Endometrium (tissue), 2 donors: ENCODE data around the gene TMEM53.
"Not testable (repeated sequence)": the region's sequence is repeated elsewhere in the genome, so short reads cannot be mapped to it uniquely, and the experiment has no call there.

ENCODE experiments used
- FAIRE-seq: peaks from 2 replicates; lab custom pipeline; 2012; peaks lifted over from hg19 to GRCh38; lab: Jason Lieb, UNC
- donor health status: control.
- donor health status: control.

TMEM53 gene

DNA sequence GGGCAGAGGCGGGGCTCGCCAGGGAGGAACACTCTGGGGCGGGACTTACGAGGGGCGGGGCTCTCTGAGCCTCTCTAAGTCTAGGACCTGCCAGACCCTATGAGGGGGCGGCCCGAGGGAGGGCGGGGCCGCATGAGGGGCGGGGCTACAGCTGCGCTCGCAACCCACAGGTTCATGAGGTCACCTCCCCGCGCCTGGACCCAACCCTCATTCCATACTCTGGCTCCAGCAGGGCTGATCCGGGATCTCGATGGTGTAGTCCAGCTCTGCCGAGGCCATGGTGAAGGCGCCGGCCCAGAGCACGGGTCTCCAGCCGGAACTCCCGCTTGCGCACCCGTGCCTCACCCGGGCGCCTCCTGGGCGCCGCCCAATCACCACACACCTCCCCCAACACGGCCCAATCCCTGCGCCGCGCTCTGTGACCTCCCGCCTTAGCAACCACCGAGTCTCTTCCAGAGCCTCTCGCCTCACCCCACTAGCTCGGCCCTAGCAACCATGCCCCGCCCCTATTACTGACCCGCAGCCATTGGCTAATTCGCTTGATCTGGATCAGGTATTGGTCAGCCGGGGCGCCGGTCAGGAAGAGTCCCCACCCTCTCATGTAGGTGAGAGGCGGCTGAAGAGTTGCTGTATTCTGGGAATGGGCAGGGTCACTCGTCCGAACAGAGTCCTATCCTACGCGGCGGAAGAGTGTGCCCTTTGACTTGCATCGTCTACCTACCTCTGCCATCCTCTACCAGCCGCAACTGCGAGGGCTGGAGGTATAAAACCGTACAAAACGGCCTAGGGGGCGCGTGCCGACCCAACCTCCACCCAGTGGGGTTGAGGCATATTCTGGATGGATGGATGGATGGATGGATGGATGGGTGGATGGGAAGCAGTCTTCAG lies at the start of gene TMEM53, which contains the start of gene ARMH1:
TMEM53 (minus strand) TSS at position 369 of the 888 bp plus-strand sequence; CDS start at position 279, 90 bp downstream.
ARMH1 (plus strand) TSS at position 602 of the 888 bp plus-strand sequence. CDS start 14,984 bp downstream, outside the sequence.
- peak; percentile 95 for FAIRE-seq

DNA sequence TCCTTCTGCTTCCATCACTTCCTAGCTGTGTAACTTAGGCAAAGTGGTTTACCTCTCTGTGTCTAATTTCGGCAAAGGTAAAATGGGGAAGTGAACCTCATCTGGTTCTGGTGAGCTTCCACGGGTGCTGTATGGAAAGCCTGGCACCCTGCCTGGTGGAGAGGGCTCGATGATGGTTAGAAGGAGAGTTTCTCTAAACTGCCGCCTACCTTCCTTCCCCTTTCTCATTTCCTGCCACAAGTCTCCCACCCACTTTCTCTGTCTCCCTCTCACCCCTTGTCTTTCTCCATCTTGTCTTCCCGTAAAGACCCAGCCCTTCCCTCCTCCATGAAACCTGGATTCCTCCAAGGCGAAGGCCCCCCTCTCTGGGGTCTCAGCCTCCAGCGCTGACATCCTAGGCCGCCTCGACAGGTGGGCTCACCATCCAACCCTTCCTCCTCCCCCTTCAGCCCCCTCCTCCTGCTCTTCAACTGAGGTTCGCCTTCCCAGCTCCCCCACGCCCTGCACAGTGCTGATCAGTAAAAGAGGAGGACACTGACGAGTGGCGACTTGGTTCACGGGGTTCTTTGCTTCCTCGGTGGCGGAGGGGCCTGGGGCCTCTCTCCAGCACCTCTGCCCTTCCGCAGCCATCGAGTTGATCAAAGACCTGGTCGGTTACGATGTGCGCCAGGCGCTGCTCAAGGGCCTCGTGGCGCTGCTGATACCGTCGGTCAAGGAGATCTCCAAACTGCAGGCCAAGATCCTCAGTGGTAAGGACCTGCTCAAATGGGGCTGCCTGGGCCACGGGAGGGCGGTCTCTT lies 49.4 kb upstream of the TMEM53 start:
- FAIRE-seq, result no peak

DNA sequence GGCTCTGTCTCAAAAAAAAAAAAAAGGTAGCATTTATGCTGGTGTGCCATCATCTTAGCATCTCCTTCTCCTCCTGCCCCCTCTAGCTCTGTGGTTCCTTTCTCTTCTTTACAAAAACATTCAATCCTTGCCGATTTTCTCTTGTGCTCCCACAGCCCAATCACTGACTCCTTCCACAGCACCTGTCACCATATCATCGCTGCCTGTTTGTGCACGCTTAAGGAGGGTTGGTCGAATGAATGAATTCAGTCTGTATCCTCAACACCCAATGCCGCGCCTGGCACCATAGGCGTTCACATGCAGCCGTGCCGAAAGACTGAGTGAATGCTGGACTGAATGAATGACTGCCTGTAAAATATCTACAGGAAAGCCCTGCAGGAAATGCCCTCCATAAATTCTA lies 48.8 kb upstream of the TMEM53 start:
- no peak for FAIRE-seq

DNA sequence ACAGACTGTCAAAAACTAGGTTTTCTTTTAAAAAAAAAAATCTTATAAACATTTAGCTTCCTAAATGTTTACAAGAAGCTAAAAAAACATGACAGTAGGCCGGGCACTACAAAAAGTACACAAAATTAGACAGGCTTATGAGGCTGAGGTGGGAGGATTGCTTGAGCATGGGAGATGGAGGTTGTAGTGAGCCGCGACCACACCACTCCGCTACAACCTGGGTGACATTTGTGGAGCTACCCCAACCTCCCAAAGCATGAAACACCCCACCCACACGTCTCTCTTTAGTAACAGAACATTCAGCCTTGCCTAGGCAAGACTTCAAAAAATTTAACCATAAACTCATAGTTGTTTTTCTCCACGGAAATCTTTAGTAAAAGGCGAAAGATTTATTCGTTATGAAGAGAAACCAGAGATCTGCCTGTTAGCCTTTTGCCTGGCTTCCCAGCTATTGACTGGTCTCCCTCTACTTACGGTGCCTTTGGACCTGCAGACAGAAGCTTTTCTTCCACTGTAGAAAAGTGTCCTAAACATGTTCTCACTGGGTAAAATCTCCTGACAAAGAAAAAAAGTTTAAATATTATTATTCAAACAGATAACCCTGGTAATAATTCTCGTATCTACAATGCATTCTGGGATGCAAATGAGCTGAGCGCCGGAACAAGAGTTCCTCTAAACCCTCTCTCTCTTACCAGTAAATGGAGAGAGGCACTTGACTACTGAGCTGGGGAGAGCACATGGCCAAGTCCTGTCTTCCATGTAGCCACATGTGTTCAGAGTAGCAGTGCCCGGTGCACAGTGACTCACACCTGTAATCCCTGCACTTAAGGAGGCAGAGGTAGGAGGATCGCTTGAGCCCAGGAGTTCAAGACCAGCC lies 47.4 kb upstream of the TMEM53 start:
- FAIRE-seq, result peak; percentile 74

DNA sequence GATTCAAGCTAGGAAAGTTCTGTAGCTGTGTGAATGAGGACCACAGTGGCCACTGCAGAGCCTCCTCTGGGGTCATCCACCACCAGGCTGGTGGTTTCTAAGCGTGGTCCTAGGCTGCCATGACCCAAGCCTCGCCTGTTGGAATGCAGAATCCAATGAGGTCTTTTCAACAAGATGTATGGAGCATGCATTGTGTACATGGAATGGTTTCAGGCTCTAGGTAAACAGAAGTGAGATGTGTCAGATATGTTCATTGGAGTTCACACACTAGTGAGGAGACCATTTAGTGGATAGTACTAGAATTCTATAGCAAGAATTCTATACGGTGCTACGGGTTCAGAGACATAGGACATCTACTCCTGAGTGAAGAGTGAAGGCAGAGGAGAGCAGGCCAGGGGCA lies 46.0 kb upstream of the TMEM53 start:
- no peak for FAIRE-seq

DNA sequence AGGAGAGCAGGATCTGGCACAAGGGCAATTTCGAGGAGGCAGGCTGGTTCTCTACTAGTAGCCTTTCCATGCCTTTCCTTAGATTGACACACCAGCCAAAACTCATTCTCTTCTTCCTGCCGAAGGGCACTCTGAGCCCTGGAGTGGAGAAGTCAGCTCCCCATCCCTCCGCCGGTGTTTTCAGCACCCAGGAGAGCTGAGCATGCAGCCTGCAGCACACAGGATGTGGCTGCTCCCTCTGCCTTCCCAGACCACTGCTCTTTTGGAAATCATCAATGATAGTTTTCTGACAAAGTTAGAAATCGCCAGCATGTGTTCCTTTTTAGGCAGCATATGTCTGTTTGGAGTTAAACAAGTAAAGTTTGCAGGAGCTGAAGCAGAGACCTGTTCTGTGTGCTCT lies 45.0 kb upstream of the TMEM53 start:
- FAIRE-seq, result no peak

DNA sequence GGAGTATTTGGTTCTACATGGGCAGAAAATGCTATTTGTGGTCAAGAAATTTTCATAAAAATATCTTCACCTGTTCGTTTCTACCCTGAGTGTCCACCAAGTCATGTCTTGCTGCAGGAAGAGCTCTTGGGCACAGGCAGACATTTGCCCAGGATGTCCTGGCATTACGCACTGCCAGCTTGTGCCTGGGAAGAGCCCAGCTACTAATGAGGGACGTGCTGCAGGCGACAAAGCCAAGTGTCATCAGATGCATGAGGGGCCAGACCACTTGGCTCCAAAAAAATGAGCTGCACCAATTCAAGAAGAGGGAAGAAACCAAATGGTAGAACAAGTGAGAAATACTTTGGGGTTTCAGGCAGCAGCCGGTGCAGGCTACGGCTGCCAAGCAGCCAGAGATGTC lies 43.8 kb upstream of the TMEM53 start:
- no peak for FAIRE-seq

DNA sequence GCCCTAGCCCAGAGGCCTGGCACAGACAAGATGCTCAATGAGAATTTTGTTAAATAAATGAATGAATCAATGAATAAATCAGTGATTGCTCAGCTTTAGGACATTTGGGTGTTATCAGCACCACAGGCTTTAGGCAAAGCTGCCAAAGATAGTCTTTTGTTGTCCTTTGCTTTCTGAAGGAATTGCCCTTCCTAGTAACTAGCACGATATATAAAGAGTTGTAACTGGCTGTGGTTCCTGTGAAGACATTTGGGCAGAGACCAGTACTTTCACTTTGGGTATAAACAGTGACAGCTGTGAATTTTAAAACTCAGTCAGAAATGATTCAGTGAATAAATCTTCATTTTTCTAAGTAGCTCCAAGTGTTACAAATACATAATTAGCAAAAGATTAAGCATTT lies 43.4 kb upstream of the TMEM53 start:
- FAIRE-seq, result no peak

DNA sequence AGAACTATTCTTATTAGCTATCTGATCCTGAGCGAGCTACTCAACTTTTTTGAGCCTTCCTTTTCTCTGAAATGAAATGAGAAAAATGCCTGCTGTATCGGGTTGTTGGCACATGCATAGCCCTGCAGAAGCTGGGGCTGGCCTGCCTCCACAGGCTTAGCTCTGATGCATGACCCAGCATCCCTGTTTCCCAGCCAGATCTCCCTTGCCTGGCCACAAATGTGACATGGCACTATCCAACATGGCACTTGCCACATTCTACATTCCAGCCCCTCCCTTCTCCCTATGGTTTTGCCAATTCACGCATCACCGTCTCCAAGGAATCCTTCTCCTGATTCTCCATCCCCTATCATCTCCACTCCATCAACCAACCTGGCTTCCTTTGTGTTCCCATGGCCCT lies 42.9 kb upstream of the TMEM53 start:
- FAIRE-seq, result no peak

DNA sequence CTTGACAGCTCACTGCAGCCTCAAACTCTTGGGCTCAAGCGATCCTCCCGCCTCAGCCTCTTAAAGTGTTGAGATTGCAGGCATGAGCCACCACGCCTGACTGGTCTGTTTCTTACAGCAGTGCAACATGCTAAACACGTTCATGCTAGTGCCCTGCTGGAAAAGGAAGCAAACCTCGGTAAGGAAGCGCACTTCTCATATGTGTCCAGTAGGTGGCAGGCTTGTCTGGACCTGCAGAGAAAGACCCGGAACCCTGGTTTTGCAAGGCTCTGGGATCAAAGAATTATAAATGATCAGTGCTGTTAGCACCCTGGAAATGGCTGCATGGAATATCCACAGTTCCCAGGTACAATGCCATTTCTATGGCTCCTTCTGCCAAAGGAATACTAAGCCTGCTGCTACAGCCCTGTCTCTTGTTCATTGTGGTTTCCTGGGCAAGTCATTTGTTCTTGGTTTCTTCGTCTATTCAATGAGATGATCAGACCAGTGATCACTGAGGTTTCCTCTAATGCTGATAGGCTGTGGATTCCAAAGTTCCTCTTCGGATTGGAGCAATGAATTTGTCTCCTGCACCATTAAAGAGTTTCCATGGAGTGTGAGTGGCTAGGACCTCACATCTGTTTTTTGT lies 40.8 kb upstream of the TMEM53 start:
- no peak for FAIRE-seq

DNA sequence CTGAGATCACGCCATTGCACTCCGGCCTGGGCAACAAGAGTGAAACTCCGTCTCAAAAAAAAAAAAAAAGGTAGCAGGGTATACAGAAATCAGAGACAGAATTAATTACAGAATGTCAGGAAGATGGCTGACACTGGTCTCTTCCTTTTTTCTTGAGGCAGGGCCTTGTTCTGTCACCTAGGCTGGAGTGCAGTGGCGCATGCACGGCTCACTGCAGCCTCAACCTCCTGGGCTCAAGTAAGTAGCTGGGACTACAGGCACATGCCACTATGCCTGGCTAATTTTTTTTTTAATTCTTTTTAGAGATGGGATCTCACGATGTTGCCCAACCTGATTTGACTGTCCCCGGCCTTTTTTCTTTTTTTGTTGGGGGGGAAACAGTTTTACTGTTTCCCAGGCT lies 40.3 kb upstream of the TMEM53 start:
- no peak for FAIRE-seq

DNA sequence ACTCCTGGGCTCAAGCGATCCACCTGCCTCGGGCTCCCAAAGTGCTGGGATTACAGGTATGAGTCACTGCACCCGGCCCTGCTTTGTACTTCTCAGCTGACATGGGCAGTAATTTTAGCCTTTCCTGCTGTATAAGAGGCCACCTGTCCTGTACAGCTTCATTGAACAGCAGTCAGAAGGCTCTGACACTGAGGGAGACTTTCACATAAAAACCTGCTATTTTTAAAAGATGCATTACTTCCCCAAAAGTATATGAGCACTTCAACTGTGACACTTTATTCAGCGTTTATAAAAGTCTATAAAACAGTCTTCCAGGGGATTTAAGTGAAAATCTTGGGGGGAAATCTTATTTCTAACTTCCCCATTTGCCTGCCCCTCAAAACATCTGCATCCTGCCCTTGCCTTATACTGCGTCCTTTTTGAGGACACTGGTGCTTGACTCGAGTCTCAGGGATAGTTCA lies 39.1 kb upstream of the TMEM53 start:
- FAIRE-seq, result no peak

DNA sequence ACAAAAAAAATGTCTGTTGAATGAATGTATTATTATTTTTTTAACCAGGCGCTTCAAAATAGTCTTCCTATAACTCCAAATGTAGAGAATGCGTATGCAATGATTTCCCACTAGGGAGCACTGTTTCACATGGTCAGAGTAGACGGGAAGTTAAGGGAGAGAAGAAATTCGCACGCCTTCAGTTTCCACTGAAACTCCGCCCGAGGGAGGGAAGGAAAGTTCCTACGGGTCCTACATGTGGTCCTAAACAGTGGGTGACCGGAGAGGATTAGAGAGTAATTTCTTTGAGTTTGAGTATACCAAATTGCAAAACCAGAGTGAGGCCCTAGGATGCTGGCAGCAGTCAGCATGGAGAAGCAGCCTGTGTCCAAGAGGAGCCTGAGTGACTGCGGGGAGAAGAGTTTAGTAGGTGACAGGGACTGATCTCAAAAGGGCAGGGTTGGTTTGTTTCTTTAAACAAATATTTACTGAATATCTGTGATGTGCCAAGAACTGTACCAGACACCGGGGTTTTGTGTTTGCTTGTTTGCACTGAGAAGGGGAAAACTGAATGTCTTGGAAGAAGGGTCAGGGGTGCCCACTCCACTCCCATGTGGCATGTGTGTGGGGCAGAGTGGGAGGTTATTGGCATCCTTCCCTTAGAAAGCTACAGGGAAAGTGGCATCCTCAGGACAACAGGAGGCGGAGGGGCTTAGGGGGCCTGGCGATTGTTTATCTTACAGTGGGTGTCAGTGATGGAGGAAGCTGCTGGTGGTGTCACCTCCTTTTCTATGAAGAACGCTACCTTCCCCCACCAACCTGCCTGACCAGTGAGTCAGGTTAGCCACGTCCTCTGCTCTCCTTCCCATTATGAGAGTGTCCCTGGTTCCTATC lies 33.9 kb upstream of the TMEM53 start:
- peak; percentile 79 for FAIRE-seq

DNA sequence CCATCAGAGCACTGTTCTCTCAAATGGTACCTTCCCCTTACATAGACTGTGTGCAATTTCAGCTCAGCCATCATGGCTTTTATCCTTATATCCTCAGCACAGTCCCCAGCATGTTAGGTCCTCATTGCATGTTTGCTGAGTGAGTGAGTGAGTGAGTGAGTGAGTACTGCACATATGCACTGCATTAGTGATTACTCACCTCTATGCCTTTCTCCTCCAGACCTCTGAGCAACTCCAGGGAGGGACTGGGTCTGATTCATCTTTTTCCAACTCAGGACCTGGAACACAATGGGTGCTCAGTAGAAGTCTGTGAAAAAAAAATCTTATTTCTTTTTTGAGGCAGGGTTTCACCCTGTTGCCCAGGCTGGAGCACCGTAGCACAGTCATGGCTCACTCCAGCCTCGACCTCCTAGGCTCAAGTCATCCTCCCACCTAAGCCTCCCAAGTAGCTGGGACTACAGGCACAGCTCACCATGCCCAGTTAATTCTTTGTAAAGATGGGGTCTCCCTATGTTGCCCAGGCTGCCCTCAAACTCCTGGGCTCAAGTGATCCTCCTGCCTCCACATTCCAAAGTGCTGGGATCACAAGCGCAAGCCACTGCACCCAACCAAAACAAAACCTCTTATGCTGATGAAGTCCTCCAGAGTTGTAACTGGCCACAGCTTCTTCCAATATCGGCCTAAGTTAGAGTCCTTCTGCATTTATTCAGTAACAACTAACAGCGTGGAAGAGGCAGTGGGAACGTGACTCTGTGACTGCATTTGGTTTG lies 33.0 kb upstream of the TMEM53 start:
- FAIRE-seq, result no peak

DNA sequence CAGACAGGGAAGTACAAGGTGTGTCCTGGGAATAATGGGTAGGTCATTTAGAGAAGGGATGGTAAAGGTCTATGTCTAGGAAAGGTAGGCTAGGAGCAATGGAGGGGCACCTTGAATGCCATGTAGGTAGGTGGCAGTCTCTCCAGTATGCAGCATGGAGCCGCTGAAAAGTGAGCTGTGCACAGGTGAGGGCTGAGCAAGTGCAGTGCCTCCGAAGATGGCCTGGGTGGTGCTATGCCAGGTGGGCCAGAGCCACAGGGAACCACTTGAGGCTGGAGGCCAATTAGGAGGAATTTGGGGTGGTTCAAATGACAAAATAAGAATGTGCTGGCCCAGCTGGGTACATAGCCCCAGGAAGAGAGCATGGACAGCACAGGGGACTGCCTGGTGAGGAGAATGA lies 31.7 kb upstream of the TMEM53 start:
- FAIRE-seq, result no peak

DNA sequence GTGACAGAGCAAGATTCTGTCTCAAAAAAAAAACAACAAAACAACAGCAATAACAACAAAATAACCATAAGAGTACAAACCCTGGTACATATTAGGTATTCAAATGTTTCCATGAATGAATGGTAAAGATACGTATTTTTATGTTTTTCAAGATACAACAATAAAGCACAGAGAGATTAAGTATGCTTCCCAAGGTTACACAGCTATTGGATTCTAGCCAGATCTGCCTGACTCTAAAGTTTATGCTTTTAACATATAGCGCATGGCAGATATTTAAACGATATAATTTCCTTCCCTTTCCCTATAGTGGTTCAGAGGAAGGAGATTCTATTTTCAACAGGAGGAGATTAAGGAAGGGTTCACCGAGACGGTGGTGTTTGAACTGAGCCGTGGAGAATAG lies 31.2 kb upstream of the TMEM53 start:
- FAIRE-seq, result no peak

DNA sequence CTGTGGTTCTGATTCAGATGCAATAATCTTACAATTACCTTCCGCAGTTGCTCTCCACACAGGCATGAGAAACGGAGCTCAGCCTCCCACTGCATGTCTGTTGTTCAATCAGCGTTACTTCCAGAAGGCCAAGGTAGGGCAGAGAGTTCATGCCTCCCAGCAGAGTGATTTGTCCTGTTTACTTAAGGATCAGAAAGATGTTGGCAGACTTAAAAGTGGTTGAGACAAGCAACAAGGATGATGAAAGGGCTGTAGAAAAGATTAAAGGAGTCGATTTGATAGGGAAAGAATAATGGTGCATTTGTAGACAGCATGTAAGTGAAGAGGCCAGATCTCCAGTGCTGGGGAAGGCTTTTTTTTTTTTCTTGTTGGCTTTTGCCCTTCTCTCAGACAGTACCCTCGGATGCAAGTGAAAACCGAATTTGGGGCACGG lies 26.9 kb upstream of the TMEM53 start:
- no peak for FAIRE-seq

DNA sequence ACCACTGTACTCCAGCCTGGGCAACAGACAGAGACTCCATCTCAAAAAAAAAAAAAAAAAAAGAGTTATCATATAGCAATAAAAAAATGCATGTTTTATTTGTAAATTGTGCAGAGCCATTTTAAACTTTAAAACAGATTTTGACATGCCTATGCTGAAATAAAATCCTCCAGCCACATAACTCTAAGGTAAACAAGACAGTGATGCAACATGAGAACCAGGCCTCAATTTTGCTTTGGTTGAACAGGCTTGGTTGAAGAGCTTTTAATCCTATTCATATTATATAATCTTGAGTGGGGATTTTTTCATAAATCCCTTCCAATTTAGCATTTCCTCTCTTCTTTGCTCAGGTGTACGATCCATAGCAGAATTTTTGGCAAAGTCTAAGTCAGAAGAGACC lies 26.3 kb upstream of the TMEM53 start:
- no peak for FAIRE-seq

DNA sequence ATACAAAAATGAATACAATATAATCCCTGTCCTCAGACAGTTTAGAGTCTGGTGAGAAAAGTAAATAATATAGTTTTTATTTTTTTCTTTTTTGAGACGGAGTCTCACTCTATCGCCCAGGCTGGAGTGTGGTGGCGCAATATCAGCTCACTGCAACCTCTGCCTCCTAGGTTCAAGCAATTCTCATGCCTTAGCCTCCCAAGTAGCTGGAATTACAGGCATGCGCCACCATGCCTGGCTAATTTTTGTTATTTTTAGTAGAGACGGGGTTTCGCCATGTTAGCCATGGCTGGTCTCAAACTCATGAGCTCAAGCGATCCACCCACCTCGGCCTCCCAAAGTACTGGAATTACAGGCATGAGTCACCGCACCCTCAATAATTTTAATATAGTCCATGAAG lies 25.1 kb upstream of the TMEM53 start:
- FAIRE-seq, result not testable (repeated sequence)

DNA sequence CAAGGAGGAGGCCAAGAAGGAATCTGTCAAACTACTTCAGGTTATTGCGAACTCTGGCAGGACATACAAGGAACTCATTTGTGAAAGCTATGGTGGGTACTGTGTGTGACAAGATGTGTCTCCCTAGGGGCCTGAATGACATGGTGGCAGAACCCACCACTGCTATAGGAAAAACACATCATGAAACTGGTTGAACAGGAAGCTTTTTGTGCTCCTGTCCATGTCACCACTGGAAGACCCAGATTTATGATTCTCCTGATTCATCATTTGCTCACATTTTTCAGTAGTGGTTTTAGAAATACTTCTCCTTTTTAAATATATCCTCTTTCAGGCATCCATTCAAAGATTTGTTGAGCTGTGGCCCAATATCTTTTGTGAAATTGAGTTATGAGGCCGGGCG lies 23.9 kb upstream of the TMEM53 start:
- FAIRE-seq, result no peak
